Thoracic aorta (tissue), 2 donors: ENCODE data around the gene PAK1. TPM values are rescaled to one million over a fixed set of nuclear protein-coding genes. Genes with fewer than 3 reads are reported as not detected.

ENCODE experiments used
- ATAC-seq: fragments of 150-250 bp; one replicate; pipeline ENCODE4 v1.8.0; 2017; ENCODE audit warnings: low read depth; ENCODE audit not compliant: insufficient number of reproducible peaks, low FRiP score
- DNase-seq: peaks from one replicate; pipeline ENCODE4 v3.0.0-alpha.2; 2020; ENCODE audit warnings: low spot score
- H3K27ac ChIP-seq, 2 donors: fragments of 200-600 bp; sonication (generic); 1 replicate in 1 of 2; 2 replicates in 1 of 2; pipeline ENCODE4 v1.5.1; 2016; ENCODE audit warnings: mild to moderate bottlenecking in 2 of 2, moderate library complexity in 2 of 2
- H3K27me3 ChIP-seq: fragments of 200-600 bp; sonication (generic); replicated peaks from 2 replicates; pipeline ENCODE4 v1.6.0; 2016; ENCODE audit warnings: mild to moderate bottlenecking; ENCODE audit not compliant: insufficient read depth
- H3K36me3 ChIP-seq: fragments of 200-600 bp; sonication (generic); one replicate; pipeline ENCODE4 v1.5.1; 2016
- H3K4me1 ChIP-seq, 2 donors: fragments of 200-600 bp; sonication (generic); 1 replicate in 1 of 2; 2 replicates in 1 of 2; pipeline versions ENCODE4 v1.5.1 to v1.6.0; 2016; ENCODE audit warnings: low read depth in 2 of 2, mild to moderate bottlenecking in 1 of 2; ENCODE audit not compliant: control insufficient read depth in 1 of 2
- H3K4me3 ChIP-seq: fragments of 200-600 bp; sonication (generic); 2 replicates; pipeline ENCODE4 v1.5.1; 2016; ENCODE audit warnings: mild to moderate bottlenecking
- H3K9me3 ChIP-seq: fragments of 200-600 bp; sonication (generic); 2 replicates; pipeline ENCODE4 v1.5.1; 2016
- total RNA-seq, 2 donors: library from RNA; depleted of rRNA; stranded (reverse); fragments of >200 nt; gene quantifications; one replicate each; pipeline versions ENCODE4 v1.1.0 to v1.2.3, GENCODE V29; 2016
- TF ChIP-seq, protein P1 (sequence below): fragments of 200-600 bp; sonication (generic); IDR thresholded peaks from one replicate; pipeline ENCODE4 v1.5.1; 2019; ENCODE audit warnings: antibody characterized with exemption

The PAK1 gene
- total RNA-seq, 2 donors from 2014 or later = 29.4 to 48.3 TPM

DNA sequence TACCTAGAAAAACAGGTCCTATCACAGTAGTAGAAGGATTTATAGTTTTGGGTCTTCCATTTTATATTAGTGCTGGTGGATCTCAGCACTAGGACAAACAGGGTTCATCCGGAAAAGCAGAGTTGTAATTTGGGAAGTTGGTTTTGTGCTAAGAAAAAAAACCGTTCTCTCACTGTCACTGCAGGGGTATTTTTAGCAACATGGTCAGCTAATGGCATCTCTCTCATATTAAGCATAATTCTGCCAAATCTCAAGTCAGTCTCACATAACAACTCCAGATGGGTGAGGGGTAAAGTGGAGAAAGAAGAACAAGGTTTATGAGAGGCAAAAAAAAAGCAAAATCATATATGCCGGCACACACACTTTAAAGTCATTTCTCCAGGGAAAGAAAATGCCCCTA is 120.8 kb downstream of the PAK1 start:
- Histone ChIP-seq H3K4me3 (no peak overlapping the region), H3K36me3 (no peaks in the 10 kb centered on the region), H3K27me3 (no peaks in the 10 kb centered on the region), H3K4me1 (peaks cover 4 to 20% of the 10 kb centered on the region in 2 donors), H3K27ac (no peak overlapping the region), H3K9me3 (no peaks in the 10 kb centered on the region)
- ATAC-seq = no peak
- TF ChIP-seq, protein P1, sequence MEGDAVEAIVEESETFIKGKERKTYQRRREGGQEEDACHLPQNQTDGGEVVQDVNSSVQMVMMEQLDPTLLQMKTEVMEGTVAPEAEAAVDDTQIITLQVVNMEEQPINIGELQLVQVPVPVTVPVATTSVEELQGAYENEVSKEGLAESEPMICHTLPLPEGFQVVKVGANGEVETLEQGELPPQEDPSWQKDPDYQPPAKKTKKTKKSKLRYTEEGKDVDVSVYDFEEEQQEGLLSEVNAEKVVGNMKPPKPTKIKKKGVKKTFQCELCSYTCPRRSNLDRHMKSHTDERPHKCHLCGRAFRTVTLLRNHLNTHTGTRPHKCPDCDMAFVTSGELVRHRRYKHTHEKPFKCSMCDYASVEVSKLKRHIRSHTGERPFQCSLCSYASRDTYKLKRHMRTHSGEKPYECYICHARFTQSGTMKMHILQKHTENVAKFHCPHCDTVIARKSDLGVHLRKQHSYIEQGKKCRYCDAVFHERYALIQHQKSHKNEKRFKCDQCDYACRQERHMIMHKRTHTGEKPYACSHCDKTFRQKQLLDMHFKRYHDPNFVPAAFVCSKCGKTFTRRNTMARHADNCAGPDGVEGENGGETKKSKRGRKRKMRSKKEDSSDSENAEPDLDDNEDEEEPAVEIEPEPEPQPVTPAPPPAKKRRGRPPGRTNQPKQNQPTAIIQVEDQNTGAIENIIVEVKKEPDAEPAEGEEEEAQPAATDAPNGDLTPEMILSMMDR = no peak
- no peak for DNase-seq

DNA sequence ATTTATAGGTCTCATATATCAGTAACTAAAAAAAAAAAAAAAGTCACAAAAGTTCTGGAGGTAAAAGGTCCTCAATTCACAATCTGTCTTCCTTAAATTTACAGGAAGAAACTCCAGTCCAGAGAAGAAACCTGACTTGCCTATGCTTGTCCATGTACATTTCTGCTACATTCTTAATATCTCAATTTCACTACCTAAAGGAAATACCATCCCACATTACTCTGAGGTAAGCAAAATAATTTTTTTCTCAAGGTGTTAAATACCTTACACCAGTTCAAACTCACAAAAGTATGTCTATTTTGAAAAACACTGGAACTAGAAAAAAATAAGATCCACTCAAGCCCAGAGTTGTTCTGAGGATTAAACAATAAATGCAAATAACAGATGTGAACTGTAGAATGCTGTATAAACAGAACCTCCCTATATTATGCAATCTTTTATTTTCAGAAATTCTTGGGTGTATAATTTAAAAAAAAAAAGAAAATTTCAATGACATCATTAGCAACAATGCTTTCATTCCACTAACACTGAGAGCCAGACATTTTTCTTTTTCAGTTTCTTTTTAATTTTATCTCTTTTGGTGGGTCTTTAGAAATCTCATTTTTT is 122.5 kb downstream of the PAK1 start:
- peaks cover 4 to 20% of the 10 kb centered on the region in 2 donors for H3K4me1 ChIP-seq
- DNase-seq (no peak), ATAC-seq (no peak)
- H3K4me3 ChIP-seq = no peak overlapping the region
- no peaks in the 10 kb centered on the region for H3K36me3 ChIP-seq
- H3K27me3 ChIP-seq = no peaks in the 10 kb centered on the region
- H3K27ac ChIP-seq = no peak overlapping the region
- no peaks in the 10 kb centered on the region for H3K9me3 ChIP-seq
- TF ChIP-seq, protein P1 = no peak

DNA sequence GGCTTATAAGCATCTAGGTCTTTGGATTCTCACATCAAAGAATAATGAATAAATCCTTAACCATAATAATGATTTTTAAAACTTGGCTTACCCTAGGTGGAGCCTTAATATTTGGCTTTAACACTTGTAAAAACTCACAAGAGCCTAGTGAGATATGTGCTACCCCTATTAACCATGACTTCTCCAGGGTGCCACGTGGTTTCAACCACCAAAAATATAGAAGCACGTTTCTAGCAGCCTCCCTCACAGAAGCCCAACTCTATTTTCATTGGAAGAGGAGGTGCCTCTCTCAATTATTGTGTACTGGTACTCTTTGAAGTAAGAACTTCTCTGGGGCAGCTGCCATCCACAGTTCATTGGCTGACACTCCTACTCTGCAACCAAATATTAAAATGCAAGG is 125.9 kb downstream of the PAK1 start:
- ATAC-seq (no peak), DNase-seq (no peak)
- TF ChIP-seq, protein P1 = no peak
- H3K36me3 ChIP-seq = no peaks in the 10 kb centered on the region
- no peak overlapping the region for H3K4me3 ChIP-seq
- H3K9me3 ChIP-seq = no peaks in the 10 kb centered on the region
- peaks cover 0 to 10% of the 10 kb centered on the region in 2 donors for H3K4me1 ChIP-seq
- H3K27me3 ChIP-seq = no peaks in the 10 kb centered on the region
- no peak overlapping the region for H3K27ac ChIP-seq

DNA sequence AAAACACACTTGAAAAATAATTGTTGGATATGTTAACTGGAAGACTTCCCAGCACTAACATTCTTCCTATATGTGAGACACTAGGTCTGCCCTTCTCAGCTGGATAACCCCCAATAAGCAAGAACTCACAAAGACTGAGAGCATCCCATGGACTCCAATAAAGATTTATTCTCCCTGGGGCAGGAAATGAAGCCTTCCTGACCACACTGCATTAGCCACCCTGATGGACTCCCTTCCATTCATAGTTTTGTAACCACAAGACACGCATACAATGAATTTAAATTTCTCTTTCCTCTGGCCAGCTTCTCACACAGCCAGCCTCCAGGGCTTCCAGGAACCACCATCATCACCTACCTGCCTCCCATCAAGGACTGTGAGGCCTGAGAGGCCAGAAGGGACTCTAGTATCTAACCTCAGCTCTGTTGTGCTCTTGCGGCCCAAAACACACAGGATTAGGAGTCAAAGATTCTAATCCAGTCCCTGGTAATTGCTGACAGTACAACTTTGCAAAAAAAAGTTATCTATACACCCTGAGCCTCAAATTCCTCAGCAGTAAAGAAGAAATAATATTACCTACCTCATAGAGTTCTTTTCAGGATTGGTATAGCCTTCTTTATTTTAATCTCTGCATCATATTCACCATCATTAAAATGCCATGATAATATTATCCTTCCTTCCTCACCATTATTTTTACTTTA is 126.8 kb downstream of the PAK1 start:
- TF ChIP-seq, protein P1 = no peak
- ATAC-seq = no peak
- Histone ChIP-seq H3K27me3 (no peaks in the 10 kb centered on the region), H3K9me3 (no peaks in the 10 kb centered on the region), H3K27ac (no peak overlapping the region), H3K36me3 (no peaks in the 10 kb centered on the region), H3K4me3 (no peak overlapping the region), H3K4me1 (peaks cover 0 to 6% of the 10 kb centered on the region in 2 donors)
- DNase-seq = no peak

DNA sequence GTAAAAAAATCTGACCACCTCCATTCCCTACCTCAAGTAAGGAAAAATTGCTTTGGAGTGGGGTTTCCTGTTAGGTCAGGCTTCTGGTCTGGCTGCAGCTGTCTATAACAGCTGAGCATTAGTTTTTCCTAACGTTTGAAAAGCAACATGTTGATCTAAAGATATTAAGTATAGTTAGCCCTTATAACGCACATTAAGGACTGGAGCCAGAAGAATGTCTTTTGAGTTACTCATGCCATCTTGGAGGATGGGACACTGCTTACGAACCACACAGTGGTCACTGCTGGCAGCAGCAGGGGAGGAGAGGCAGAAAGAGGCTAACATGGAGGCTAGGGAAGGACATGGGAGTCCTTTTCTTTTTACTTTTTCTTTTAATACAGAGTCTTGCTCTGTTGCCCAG is 128.3 kb downstream of the PAK1 start:
- H3K4me1 ChIP-seq = no peaks in the 10 kb centered on the region
- H3K9me3 ChIP-seq = no peaks in the 10 kb centered on the region
- no peaks in the 10 kb centered on the region for H3K27me3 ChIP-seq
- no peak for DNase-seq
- peaks cover under 1% of the 10 kb centered on the region for H3K36me3 ChIP-seq
- no peak overlapping the region for H3K4me3 ChIP-seq
- no peak for ATAC-seq
- TF ChIP-seq, protein P1 = no peak
- H3K27ac ChIP-seq = no peak overlapping the region
